Suppressor macrophage (primary cell): Measurements from ENCODE around the gene TTC13.

Experiments
- DNase-seq, 4 experiments: peaks; one replicate each; pipeline ENCODE4 v3.0.0-alpha.2; 2020 to 2022

Gene TTC13

DNA sequence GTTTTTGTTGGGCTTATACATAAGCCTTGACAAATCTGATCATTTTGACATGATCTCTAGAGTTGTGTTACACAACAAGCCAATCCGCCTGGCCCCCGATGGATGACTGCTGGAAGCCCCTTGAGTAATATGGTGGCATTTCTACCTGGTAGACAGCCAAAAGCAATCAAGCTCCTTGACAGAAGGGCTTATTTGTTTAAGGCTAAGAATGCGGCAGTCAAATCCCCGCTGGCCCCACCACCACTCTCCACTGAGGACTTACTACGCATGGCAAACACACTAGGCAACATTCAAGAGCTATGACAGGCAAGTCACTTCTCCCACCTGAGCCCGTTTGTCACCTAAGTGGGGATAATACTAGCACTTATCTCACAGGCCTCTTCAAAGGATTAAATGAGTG lies 77.0 kb downstream of the TTC13 start:
- no peak for DNase-seq

DNA sequence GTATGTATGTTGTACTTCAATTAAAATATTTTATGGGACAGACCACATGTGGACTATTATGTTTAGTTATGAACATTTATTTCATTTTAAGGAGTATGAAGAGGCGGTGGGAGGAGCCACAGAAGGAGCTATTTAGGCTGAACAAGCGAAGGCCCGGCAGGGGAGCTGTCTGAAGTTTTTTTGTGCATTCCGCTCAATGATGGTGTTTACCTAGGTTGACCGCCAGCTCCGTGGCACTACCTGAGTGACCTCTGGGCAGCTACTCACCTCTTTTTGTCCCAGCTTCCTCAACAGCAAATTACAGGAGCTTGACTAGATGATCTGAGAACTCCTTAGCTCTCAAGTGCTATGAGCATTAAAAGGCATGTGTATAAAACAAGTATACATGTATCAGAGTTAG lies 77.7 kb downstream of the TTC13 start:
- DNase-seq, result no peak

DNA sequence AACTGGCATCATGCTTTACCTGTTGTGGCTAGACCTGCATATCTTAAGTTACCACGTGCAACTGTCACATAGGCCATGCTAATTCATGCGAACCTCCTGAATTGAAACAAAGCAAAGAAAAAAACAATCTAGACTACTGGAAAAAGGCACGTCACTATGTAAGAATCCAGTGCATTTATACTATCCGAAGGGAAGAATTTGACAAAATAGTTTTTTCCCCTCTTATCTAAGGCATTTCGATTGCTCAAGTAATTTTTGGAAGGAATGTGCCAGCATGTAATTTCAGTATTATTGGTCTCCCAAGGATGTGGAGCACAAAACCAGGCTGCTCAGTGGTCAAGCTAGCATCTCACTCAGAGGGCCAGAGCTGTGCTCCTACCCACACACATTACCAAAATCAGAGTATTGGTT lies 78.8 kb downstream of the TTC13 start:
- no peak for DNase-seq

DNA sequence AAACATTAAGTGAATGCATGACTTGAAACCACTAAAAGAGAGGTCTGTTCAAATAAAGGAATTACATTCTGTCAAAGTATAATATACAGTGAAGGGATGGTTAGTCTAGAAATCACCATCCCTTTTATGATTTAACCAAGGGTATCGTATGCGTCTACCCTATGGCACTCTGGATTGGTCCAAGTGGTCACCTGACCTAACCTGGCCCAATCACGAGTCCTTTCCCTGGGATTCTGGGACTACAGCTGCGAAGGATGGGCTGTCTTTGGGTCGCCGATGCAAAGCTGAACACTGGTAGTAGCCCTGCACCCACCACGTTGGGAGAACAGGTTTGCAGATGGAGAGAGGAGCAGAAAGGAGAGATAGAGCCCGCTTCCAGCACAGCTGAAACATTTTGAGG lies 79.9 kb downstream of the TTC13 start:
- DNase-seq, result no peak

DNA sequence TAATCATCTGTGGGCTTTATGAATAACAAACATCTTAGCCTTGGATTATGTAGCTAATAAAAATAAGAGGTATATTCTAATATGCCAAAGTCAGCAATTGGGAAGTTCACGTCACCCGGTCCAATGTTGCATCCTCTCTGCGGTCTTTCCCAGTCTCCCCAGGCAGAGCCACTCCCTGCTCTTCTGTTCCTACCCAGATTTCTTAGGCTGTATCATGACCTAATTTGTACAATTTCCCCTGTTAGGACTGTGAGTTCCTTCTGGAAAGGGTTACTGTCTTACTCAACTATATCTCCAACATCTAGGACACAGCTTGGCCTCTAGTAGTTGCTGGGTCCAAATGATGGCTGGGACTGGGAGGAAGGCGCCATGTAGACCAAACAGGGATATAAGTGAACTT lies 80.5 kb downstream of the TTC13 start:
- DNase-seq, result no peak

DNA sequence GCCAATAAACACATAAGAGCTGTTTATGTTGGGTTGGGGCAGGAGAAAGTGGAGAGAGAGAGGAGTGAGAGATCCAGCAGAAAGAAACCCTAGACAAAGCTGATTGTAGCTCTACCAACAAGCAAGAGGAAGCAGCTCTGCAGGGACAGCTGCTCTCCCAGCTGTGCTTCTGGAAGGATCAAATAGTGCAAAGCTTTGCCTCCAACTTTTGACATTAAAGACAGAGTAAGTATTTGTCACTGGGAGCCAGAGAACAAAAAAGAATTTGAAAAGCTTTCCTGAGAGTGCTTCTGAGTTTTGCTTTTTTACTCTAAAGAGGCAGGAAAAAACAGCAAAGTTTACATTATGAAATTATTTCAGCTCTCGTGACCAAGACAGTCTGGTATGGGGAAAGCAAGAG lies 81.9 kb downstream of the TTC13 start:
- no peak for DNase-seq

DNA sequence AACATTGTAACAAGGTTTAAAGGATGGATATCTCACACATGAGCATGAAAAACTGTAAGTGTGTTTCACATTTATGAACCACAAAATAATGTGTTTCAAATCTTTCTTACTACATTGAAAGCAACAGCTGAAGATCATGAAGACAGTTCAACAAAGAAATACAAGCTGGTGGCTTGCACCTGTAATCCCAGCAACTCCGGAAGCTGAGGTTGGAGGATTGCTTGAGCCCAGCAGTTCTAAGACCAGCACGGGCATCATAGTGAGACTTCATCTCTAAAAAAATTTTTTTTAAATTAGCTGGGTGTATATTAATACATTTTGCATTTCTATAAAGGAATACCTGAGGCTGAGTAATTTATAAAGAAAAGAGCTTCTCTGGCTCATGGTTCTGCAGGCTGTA lies 83.2 kb downstream of the TTC13 start:
- no peak for DNase-seq

DNA sequence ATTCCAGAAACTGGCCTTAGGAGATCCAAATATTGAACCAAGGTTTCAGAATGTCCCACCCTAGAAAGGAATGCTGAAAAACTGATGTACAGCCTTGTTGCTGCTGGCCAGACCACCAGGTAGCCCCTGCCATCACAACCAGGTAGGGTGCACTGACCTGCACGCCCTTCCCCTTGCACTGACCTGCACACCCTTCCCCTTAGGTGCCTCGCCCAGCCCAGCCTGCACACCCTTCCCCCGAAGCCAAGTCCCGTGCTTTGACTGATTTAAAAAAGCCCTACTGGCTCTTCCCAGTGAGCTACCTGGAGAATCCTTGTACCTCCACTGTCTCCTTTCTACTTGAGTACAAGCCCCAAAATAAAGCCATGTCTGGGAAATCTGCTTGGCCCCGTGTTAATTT lies 84.0 kb downstream of the TTC13 start:
- no peak for DNase-seq

DNA sequence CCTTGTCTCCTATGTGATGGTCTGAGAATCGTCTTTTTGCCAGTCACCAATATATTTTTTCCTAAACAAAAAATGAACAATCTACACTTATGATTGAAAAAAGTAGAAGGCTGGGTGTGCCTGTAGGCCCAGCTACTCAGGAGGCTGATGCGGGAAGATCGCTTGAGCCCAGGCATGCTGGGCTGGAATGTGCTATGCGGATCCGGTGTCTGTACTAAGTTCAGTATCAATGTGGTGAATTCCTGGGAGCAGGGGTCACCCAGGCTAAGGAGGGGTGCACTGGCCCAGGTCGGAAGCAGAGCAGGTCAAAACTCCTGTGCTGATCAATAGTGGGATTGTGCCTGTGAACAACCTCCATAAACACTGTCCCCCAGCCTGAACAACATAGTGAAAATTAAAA lies 84.6 kb downstream of the TTC13 start:
- DNase-seq, result no peak

DNA sequence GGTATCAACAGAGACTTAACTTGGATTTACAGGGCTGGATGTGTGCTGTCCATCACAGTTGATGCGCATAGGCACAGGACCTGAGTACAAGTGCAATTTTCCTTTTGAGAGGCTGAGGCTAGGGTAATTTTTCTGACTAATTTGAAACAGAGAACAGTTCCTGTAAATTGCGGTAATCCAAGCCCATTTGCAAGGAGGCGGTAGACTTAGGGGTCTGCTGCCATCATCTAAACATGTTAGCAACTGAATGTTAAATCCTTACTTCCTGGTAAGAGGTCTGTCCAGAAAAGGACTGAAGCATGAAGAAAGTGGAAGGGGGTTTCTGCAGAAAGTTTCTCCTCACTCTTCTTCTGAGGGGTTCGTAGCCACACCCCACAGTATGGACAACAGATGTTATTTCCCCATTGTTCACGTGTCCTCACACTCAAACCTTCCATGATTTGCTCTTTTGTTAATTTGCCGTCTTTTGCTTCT lies 86.6 kb downstream of the TTC13 start:
- DNase-seq, result no peak

DNA sequence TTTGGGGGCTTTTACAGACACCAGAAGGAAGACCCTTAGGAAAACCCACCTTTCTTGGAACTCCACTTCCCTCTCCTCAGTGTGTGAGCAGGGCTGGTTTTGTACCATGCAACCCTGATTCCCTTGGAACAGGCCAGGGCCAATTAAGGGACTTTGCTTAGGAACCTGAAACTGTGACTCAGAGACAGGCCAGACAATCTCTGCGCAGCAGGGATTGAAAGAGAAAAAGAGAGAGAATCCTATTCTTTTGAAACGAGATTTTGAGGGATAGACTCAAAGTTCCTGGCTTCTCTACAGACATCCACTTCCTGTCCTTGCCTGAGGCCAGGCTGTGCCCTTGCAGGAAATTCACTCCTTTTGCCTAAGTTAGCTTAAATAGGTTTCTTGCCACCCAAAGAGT lies 87.2 kb downstream of the TTC13 start:
- DNase-seq, result no peak

DNA sequence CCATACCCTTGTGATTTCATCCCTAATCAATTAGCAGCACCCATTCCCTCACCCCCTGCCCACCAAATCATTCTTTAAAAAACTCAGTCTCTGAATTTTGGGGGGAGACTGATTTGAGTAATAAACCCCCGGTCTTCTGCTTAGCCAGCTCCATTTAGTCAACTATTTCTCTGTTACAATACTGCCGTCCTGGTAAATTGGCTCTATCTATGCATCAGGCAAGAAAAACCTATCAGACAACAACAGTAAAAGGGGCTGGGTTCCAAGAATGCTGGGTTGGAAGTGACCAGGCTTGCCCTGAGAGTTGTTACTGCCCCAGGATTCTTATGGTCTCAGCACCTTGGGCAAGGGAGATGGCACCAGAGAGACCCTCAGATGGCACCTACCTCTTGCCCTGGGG lies 94.0 kb downstream of the TTC13 start:
- no peak for DNase-seq

DNA sequence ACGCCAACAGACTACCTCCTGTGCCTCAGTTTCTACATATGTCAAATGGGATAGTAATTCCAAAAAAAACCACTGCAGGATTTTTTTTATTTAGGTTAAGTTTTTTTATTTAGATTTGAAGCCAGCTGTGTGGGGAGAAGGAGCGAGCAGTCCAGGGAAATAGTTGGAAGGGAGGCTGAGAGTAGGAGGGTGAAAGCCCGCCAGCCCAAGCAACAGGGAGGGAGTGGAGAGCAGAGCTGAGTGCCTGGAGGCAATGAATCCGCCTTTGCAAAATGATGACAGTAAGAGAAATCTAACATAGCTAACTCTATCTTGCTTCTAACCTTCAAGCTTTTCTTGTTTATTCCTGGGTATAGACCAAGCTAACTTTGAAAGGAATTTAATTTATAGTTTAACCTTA lies 94.7 kb downstream of the TTC13 start:
- DNase-seq, result no peak

DNA sequence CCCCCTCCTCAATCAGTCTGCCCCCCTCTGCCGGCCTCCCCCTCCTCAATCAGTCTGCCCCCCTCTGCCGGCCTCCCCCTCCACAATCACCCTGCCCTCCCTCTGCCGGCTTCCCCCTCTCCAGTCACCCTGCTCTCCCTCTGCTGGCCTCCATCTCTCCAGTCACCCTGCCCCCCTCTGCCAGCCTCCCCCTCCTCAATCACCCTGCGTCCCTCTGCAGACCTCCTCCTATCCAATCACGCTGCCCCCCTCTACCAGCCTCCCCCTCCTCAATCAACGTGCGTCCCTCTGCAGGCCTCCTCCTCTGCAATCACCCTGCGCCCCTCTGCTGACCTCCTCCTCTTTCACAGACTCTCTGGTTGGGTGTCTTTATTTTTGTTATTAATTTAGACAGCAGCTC lies 98.9 kb downstream of the TTC13 start:
- DNase-seq, result no peak

DNA sequence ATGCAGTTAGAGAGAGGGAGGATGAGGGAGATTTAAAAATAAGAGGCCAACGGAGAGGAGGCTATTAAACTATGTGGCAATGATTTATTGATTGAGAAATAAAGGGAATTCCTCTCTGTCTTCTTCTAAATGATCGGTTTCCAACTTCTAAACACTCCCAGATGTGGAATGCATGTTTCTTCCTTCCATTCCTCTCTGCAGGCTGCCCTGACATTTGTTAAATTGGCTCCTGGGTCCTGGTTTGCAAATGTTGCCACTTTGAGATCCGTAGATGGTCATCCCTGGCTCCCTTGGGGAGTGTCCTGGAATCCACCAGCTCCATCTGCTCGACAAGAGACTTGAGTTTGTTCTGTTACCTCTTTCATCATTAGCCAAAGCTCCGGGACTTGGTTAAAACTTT lies 100.1 kb downstream of the TTC13 start:
- no peak for DNase-seq

DNA sequence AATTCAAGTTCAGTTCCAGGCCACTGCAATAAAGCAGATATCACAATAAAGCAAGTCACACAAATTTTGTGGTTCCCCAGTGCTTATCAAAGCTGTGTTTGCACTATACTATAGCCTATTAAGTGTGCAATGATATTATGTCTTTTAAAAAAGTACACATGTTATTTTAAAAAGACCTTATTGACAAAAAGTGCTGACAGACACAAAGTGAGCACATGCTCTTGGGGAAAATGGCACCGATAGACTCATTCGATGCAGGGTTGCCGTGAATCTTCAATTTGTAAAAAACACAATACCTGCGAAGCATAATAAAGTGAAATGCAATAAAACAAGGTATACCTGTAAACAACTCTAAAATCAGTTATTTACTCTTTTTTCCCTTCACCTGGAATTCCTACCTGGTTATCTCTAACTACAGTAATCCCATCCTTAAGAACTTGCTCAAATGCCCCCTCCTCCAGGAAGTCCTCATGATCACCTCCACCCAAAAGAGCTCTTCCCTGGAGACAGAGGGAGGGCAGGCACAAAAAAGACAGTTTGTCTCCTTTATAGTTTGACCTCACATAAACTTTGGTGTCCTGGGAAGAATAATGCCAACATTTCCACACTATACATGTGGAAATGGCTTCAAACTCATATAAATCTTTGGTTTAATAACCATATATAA lies 100.6 kb downstream of the TTC13 start:
- DNase-seq, result no peak

DNA sequence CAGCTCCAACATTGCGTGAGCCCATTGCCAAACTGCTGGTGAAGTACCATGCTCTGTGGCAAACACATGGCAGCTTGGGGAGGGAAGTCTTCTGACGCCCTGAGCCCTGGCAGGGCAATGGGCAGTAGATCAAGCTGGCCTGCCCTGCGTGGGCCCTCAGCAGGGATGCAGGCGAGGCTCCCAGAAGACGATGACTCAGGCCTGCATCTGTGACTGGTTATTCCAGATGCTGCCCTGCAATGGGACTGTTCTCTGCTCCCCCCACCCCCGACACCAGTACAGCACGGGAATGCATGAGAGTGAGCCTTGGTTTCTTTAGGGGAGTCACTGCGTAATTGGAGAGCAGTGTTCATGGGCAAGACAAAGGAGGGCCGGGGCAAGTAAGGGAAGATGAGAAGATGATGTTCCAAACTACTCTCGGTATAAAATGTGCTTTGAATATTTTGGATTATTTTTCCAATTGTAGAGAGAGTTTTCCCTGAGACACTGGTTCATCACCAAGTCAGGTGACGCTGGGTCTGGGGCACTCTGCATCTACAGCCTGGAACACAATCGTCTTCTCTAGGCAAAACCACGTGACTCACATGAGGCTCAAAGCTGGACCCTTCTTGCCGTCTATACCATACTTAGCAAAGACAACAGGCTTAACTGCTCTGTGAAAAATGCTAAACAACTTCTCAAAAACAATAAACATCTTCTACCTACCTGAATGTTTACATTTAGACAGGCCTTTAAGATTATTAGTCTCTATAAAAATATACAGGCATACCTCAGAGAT lies 101.3 kb downstream of the TTC13 start:
- no peak for DNase-seq

DNA sequence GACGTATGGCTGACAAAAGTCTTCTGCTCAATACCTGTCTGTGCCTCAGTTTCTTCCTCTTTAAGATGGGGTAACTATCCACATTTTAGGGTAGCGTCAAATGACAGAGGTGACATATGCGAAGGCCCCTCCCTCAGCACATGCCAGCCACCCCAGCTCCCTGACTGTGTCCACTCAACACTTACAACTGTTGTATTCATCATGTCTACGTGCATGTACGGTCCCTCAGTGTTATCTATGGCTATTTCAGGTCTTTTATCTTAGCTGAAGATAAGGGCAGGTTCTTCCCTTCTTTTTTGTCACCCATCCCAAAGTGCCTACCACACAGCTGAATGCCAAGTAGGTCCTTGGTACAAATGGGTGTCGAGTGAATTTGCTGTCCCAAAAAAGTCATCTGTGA lies 102.0 kb downstream of the TTC13 start:
- no peak for DNase-seq

DNA sequence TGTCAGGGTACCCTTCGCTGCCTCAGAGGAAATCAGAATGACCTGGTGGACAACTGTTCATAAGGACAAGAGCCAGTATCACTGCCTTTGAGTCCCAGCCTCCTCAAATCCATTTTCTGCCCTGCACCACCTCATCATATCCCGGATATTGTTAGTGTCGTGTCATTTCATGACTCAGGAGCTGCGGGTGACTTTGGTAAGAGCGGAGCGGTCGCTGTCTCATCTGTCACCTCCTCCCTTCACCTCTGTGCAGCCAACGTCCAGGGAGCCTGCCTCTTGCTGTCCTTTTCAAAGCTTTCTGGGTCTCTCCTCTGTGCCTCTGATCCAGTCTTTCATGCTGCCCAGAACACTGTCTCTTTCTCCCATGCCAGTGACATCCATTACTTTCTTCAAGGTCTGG lies 103.3 kb downstream of the TTC13 start:
- DNase-seq, result no peak

DNA sequence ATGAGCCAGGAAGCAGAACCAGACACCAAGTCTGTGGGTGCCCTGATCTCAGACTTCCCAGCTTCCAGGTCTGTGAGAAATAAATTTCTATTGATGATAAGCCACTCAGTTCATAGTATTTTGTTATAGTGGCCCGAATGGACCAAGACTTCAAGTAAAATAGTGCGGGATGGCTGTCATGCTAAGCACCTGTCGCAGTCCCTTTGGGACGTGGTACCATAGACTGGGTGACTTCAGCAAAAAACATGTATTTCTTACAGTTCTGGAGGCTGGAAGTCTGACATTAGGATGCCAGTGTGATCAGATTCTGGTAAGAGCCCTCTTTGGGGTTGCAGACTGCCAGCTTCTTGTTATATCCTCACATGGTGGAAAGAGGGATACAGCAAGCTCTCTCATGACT lies 107.7 kb downstream of the TTC13 start:
- DNase-seq, result no peak

DNA sequence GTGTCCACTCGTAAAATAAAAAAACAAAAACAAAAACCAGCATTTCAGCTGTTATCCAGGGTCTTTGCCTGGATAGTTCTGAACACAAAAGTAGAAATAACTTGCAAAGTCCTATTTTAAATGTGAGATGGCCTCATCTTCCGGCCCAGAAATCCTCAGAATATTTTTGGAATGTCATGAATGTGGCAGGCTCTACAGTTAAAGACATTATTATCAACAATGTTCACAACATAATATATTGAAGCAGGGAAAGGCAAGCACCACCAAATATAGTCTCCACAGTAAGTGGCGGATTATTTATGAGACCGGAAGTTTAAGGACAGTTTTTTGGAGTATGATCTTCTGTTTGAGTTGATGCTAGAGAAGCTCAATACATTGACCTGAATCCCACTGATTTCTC lies 109.2 kb downstream of the TTC13 start:
- no peak for DNase-seq

DNA sequence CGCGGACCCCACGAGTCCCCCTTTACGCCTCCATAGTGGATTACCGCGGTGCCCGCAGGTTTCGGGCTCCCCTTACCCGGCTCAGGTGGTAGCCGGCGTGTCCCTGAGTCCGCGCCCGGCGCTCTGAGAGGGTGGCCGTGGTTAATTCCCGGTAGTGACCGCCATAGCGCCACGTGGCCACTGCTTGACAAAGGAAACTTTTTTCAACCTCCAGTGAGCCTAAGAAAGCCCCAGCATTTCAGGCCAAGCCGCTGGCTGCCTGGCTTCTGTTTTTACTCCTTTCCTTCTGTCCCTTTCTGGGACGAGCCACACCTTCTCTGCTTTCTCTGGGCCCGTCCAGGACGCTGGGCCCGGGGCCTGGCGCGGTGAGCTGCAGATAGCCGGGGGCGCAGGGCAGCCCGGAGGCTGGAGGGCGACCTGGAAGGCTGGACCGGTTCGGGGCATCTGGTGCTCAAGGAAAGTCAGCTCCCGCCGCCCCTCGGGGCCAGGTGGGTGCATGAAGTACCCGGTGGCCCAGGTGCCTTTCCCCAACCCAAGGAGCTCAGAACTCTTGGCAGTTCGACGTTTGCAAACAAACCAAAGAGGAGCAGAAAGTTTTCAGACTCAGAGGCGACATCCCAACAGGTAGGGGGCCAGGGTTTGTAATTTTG lies 109.8 kb downstream of the TTC13 start:
- DNase-seq, result peak; percentile 44 to 65 (median 50)

DNA sequence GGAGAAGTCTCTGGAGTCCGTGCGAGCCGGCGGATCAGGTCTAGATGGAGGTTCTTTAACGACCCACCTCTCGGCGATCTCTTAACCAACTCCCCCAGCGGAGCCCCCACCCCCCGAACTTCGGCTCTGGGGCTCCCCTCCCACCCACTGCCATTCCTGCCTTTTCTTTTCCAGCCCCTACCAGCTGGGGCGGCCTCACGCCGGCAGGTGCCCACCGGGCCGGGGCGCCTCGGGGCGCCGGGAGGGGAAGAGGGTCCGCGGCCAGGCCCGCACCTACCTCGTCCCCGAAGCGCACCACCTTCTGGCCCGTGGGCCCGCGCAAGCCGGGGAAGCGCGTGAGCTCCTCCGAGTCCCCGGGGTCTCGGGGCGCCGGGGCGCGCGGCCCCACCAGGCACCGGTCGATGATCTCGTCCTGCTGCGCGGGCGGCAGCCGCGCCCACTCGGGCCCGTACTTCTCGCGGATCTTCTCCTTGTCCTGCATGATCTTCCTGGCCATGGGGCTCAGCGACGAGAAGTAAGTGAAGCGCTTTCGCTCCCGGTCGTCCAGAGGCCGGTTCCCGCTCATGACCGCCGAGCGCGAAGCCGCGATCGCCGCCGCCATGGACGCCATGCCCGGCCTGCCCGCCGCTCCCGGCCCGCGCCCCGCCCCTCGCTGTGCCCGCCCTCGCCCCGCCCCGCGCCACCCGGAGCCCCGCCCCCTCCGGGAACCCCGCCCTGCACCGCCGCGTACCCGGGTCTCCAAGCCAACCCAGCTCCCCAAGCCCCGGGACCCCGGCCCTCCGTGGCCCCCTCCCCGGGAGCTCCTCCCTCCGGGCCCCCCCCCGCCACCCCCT lies 110.5 kb downstream of the TTC13 start, which contains the start of gene C1orf198:
Gene C1orf198, minus strand, starts transcription at position 619 of the 833 bp plus-strand sequence. Its CDS starts 9 bp downstream, at position 610.
- peak; percentile 61 to 90 (median 78) for DNase-seq
